HT1080 (cell line): ENCODE data around the gene TRIM8. TPM values are rescaled to one million over a fixed set of nuclear protein-coding genes. Genes with fewer than 3 reads are reported as not detected.

Experiments
- DNase-seq: peaks from one replicate; pipeline ENCODE4 v3.0.0-alpha.2; 2015; ENCODE audit warnings: low read depth
- total RNA-seq: library from RNA; depleted of rRNA; stranded (reverse); fragments of >200 nt; shearing (Covaris generic); gene quantifications from 2 replicates; pipeline ENCODE4 v1.2.3, GENCODE V29; 2014

The TRIM8 gene
- total RNA-seq, 1 experiment from 2014 or later = 117 TPM

DNA sequence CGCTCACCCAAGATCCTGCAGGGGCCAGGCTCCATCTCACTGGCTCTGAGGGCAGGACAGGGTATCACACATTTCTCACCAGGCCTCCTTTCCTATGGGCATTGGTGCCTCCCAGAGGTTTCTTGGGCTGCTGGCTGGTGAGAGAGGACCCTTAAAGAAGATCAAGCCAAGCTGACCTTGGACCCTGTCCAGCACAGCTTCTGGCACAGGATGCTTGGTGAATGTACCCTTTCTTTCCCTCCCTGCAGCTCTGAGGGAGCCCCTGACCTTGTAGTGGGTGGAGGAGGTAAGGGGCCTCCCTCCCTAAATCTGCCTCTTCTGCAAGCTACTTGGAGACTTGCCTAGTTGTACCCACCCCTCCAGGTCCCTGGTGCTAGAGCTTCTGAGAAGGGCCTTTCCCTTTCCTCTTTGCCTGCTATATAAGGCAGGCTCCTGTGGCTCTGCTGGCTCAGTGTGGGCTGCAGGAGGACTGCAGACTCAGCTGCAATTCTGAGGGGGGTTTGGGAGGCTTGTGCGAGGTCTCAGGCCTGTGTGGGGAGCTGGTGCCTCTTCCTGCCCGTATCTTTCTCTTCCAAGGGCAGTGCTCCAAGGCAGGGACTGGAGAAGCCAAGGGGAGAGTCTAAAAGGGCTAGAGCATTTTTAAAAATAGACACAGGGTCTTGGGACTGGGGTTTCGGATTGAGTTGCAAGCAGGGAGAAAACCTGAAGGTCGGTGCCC is 11.7 kb upstream of the TRIM8 start:
- DNase-seq = peak; percentile 75

DNA sequence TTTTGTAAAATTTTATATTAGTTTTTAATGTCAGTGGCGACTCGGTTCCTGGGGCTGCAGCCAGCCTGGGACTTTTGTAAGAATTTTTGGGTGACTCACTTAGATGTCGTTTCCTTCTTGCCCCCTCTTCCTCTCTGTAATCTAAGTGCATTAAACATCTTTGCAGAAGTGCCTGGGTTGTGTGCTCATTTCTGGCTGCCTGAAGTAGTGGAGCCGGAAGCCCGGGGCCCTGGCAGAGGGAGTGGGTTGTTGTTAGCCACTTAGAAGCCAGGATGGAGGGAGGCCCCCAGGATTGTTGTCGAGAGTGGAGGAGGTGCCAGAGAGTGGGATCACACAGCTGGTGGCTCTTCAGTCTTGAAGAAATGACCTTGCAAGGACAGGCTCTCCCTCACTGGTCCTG is 11.0 kb upstream of the TRIM8 start:
- peak; percentile 93 for DNase-seq

DNA sequence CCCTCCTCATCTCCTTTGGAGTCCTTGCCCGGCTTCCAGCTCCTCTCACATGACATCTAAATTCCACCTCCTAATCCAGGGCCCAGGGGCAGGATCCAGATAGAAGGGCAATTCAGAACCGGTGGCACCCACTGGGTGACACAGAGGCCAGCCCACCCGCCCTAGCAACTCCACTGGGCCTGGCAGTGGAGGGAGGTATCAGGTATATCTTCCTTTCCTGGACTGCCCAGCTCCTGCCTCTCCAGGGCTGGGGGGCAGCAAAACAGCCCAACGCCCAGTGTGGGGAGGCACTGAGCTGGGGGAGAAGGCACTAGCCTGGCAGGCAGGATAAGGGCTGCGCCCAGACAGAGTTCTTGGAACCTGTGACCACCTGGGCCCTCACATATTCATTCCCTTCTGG is 10.4 kb upstream of the TRIM8 start:
- DNase-seq = no peak

DNA sequence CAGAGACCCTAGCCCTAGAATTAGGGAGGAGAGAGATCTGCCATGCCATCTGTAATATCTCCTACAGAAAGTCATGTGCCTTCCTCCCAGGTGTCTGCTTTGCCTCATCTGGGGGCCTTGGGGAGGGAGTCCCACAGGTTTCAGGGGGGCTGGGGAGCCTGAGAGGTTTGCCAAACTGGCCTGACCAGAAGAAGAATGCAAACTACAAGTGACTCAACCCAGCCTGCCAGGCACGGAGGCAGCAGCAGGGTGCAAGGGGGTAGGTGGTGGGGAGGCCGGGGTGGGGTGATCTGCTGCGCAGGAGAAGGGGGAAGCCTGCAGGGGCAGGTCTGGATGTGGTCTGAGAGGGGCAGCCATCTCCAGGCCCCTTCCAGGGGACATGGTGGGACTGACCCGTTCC is 9.6 kb upstream of the TRIM8 start:
- no peak for DNase-seq

DNA sequence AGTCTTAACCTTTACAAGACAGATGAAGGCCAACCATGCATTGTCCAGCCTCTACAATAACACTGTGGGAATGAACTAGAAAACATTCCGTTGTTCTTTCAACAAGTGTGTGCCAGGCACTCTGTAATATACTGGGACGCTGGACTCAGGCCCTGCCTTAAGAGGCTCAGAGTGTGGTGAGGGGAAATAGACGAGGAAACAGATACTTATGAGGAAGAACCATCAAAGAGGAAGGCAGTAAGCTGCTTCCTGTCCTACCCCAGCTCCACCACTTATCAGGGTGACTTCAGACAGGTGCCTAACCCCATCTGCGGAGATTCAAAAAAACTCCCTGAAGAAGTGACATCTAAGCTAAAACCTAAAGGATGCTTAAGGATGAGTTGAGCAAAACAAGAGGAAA is 8.9 kb upstream of the TRIM8 start:
- DNase-seq = no peak

DNA sequence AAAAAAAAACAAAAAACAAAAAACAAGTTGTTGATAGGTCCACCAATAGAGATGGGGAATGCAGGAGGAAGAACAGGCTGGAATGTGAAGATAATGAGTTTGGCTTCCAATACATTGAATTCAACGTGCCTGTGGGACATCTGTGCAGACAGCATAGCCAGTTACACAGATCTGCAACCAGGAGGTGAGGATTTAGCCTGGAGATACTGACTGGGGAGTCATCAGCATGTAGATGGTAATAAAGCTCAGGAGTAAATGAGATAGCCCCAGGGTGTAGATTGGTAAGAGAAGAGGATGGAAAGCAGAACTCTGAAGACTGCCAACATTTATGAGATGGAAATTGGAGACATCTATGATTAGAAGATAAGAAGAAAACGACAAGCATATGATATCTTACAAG is 4.7 kb upstream of the TRIM8 start:
- no peak for DNase-seq

DNA sequence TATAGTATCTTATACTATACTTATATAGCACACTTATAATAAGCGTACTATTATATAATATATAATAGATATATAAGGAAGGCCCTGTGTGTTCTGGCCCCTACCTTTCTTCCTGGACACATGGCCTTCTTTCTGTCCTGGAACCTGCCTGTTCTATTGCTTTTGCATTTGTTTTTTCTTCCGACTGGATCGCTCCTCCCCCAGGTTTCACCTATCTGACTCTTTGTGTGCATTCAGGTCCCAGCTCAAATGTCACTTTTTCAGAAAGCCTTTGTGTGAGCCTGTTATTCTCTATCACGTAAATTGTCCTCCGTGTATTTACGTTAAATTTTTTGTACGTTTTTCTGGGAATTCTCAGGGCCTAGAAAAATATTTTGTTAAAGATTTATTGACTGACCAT is 2.9 kb upstream of the TRIM8 start:
- DNase-seq = no peak

DNA sequence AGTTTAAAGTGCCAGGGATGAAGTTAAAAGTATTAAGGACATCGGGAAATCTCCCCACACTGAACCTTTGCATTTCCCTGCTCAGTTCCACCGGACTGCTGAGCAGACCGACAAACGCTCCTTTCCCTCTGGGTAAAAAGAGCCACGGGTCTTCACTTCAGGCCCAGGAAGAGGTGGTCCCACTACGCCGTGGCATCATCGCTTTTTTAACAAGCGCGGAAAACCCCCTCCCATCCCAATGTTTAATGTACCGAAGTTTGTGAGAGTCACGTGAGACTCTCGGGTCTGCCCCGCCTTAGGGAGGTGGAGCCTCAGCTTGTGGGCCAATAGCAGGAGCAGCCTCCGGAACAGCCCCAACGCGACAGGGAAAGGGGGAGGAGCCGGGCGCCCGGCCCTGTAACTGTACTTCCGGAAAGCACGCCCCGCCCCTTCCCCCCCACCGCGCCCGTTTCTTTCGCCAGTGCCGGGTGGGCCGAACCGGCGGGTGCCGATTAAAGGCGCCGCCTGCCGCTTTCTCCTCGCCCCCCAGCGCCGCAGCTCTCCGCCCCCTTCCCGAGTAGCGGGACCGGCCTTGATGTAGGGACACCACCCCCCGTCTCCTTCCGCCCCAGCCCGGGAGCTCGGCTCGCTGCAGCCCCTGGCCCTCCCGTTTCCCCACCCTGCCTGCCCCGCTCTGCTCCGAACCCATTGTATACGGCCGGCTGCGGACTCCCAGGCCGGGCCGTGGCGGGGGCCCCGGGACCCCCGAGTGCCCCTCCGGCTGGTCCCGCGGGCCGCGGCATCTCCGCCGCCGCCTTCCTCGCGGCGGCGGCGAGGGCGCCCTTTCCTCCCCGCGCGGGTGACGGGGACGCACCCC is 2.2 kb upstream of the TRIM8 start:
- DNase-seq = peak; percentile 96

DNA sequence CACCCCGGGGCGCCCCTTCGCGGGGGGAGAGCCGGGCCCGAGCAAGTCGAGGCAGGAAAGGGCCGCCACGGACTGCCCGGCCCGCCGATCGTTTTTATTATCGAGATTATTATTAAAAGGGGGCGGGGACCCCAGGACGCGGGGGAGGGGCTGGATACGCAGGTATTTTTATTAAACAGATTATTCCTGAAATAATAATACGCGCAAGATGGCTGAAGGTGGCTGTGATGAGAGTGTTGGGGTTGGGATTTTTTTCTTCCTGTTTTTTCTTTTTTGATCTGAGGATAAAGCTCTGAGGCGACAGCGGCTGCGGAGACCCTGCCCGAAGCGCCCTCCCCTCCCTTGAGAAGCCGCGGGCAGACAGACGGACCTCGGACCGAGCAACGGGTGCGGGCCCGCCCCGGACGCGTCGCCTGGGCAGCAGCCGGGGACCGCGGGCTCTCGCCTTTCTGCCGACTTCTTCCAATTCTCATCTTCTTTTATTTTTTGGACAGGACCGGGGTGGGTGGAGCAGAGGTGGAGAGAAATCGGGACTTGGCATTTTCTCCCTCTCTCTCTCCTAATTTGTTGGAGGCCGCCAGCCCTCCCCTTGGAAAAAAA is 1.4 kb upstream of the TRIM8 start:
- peak; percentile 66 for DNase-seq

DNA sequence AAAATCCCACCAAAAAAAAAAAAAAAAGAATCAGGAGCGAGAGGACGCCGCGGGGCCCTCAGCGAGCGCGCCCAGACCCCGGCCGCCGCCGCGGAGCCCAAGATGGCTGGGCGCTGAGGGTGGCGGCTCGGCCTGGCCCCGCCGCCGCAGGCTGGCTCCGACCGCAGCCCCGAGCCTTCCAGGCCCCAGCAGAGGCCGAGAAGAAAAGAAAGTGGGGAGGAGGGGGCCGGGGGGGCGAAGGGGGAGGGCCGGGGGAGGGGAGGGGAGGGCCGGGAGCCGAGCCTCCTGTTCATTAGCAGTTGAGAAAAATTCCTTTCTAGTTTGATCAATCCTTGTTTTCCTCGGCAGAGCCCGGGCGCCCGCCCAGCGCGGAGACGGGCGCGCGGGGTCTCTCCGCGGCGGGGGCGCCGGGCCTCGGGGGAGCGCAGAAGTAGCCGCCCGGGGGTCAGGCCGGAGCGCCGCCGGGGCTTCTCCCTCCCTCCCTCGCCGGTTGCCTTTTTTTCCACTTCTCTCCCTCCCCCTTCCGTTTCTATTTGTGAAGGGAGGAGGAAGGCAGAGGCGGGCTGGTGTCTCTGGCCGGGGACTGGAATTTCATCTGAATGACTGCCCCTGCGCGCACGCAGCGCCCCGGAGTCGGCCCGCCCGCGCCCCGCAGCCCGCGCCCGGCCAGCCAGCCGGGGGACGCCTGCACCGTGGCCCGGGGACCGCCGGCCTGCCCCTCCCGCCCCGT is 778 bp upstream of the TRIM8 start:
- DNase-seq = peak; percentile 68

DNA sequence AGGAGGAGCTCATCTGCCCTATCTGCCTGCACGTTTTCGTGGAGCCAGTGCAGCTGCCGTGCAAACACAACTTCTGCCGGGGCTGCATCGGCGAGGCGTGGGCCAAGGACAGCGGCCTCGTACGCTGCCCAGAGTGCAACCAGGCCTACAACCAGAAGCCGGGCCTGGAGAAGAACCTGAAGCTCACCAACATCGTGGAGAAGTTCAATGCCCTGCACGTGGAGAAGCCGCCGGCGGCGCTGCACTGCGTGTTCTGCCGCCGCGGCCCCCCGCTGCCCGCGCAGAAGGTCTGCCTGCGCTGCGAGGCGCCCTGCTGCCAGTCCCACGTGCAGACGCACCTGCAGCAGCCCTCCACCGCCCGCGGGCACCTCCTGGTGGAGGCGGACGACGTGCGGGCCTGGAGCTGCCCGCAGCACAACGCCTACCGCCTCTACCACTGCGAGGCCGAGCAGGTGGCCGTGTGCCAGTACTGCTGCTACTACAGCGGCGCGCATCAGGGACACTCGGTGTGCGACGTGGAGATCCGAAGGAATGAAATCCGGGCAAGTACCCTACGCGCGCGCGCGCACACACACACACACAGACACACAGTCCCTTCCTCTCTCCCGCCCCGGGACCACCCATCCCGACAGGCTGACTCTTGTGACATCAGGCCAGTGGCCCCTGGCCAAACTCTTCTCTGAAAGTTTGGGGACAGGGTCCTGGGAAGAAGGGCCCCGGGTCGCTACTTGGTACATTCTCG is 538 bp downstream of the TRIM8 start:
- peak; percentile 81 for DNase-seq

DNA sequence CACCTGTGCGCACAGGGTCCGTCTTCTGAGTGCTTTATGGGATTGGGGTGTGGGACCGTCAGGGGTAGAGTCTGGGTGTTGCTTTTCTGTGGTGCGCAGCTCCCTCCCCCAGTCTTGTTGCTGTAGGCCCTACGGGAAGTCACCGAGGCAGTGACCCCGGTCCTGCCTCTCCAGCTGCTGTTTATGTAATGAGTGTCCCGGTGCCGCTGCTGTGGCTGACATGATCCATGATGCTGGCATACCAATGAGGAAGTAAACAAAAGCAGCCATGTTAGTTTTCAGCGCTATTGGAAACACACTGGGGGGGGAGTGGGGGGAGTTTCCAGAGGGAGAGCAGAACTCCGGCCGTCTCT is 1.1 kb downstream of the TRIM8 start:
- peak; percentile 62 for DNase-seq

DNA sequence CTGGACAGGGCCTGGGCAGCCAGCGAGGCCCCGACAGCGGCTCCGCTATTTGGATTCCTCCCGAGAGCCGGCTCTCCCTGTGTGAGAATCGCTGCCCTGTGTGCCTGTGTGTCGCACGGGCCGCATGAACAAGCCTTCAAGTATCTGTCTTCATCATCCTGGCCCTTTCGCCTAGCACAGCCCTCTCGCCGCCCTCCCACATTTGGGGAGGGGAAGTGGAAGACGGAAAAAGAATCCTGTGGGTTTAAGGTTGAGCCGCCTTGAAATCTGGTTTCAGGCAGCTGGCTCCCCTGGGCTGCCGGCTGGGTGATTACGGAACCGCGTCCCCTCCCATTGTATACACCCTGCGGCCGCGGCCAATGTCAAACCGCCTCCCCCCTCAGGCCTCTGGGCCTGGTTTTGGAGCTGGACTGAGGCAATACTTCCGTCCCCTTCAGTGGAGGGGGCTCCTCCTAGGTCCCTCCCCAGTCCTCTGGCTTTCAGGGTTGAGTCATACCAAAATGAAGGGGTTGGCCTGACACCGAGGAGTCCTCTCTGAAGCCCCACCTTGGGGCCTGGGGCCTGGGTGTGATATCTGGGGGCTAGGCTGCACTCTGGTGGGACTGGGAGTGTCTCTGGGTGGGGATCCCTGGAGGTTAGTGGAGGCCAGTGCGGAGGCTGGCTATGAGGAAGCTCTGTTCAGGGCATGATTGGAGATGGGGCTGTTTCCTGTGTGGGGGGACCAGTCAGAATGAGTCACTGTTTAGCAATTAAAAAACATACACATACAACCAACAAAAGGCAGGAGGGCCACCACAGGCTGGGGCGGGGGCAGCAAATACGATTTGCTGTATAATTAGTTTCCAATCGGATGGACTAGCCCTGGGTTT is 1.7 kb downstream of the TRIM8 start:
- peak; percentile 99 for DNase-seq

DNA sequence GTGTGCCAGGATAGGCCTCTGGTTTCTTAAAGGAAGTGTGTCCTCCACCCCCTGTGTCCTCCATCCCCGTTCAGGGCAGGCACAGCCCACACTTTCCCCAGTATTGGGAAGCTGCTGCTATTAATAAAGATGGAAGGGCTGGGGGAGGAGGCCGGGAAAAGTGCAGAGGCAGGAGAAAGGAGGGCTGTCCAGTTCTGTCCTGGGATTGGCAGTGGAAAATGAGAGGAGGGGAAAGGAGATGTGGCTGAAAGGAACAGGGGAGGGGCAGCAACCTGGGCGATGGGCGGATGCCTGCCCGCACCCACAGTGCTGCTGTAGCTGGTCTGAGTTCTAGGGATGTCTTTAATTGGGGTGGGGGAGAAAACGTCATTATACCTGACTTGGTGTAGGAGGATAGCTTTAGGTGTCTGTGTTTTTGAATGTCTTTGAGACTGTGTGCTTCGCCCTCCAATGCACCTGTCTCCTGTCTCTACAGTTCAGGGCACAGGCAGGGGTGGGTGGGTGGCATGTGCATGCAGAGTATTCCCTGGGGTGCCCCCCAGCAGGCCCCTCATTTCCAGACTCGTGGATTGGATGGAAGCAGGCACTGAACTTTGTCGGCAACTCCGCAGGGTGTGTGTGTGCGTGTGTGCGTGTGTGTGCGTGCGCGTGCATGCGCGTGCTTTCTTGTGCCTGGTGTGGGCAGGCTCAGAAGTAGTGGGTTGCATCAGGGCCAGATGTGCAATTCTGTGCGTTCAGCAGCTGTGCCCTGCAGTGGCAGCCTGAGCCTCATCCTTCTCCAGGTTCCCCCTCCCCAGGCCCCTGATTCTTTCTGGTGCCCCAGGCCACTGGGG is 2.5 kb downstream of the TRIM8 start:
- no peak for DNase-seq

DNA sequence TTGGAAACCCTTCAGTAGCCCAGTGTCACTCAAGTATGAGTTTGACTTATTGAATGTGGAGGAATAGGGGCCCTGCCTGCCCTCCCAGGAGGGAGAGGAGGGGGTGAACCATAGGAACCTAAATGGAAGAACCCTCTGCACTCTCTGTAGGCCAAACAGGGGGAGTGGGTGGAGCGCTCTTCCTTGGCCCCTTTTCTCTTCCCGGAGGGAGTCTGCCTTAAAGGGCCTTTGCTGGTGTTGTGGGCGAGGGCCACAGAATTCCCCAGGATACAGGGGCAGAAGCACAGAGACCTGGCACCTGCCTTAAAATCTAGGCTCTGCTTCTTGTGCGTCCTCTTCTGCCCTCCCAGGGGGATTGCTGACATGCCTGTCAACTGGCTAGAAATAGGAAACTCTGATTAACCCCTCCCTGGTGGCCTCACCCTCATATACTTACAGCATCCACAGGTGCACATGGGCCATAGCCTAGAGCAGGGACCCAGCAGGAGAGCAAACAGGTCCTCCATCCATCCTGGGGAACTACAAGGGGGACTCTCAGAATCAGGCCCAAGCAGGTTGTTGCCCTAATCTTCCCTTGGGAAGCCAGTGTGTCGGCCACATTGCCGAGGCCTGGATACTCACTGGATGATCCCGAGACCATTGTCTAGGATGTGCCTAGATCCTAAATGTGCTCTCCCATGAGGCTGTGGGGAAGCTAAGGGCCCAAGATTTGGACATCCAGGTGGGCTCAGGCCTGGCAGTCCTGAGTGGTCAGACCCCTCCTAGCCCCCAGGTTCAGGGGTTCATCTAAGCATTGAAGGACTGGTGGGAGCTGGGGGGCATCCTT is 3.4 kb downstream of the TRIM8 start:
- DNase-seq = no peak

DNA sequence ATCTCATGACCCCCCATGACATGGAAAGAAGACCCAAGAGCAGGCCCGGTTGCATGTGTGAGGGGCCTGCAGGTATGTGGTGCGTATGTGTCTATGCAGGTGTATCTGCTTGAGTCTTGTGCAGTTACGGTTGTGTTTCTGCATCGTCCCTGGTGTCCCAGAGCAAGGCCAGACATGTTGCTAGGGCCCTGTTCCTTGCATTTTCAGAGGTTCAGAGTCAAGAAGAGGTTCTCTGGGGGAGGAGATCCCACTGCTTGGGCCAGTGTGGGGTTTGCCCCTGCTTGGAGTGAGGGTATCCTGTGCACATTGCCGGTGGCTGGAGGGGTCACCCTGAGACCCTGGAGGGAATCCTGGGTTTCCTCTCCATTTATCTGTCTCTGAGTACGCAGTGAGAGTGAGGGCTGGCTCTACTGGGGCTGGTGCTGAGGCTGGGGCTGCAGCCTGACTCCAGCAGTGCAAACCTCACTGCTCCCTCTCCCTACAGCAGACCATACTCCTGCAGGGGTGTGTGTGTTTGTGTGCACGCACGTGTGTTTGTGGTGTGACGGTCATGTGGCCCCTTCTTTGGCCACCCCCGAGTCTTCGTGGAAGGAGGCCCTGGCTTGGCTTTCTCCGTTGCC is 4.1 kb downstream of the TRIM8 start:
- DNase-seq = no peak

DNA sequence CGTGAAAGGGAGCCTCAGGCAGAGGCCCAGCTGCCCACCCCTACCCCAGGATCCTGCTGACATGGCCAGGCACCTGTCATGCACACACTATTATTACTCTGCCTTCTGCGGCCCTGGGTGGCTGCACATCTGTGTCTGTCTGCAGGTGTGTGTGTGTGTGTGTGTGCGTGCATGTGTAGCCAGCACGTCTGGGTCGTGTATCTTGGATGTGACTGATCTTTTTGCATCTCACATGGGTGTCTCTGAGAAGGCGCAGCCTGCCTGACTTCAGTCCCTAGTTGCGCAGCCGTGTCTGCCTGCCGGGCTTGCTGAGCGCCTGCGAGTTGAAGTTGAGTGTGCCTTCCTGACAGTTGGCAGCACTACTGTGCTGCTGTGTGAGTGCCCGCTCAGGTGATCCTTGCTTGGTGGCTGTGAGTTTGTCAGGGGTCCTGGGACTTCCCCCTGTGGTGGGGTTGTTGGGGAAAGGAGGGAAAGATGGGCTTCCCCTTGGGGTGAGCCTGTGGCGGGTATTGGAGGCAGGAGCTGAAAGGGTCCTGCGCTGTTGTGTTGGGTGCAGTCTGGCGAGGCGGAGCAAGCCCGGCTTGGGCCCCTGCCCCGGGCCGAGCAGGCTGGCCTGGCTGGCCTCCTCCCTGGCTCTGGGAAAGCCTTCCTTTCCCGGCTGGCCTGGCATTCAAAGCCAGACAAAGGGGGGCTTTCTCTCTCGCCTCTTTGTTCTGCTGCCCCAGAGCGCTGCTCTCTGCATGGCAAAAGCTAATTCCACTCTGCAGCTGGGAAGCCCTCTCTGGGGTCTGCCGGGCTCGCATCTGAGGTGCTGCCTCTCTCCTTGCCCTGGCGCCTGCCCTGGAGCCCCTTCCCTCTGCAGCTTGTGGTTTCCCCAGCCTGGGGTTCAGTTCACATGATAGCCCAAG is 4.9 kb downstream of the TRIM8 start:
- no peak for DNase-seq
